Dermis lymphatic vessel endothelial cell (primary cell): ENCODE results near the gene TSHR. TPM values are rescaled to one million over a fixed set of nuclear protein-coding genes. Genes with fewer than 3 reads are reported as not detected.

Experiments used
- total RNA-seq: library from RNA; depleted of rRNA; stranded (reverse); fragments of >200 nt; gene quantifications from 2 replicates; pipeline ENCODE4 v1.2.1, GENCODE V29; 2014

Gene TSHR
- total RNA-seq, result not detected in 2 replicates

DNA sequence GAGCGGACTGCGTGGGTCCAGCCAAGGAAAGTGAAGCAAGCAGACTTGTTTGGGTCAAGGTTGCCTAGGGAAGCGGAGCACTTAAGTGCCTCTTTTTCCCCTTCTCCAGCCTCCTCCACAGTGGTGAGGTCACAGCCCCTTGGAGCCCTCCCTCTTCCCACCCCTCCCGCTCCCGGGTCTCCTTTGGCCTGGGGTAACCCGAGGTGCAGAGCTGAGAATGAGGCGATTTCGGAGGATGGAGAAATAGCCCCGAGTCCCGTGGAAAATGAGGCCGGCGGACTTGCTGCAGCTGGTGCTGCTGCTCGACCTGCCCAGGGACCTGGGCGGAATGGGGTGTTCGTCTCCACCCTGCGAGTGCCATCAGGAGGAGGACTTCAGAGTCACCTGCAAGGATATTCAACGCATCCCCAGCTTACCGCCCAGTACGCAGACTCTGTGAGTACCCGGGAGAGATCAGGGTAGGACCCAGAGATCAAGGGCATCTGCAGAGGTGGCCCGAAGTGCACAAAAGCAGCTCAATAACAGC is at the start of gene TSHR:
TSS of gene TSHR (plus strand) at position 206 of the 526 bp plus-strand sequence. CDS start at position 266, 60 bp downstream.

DNA sequence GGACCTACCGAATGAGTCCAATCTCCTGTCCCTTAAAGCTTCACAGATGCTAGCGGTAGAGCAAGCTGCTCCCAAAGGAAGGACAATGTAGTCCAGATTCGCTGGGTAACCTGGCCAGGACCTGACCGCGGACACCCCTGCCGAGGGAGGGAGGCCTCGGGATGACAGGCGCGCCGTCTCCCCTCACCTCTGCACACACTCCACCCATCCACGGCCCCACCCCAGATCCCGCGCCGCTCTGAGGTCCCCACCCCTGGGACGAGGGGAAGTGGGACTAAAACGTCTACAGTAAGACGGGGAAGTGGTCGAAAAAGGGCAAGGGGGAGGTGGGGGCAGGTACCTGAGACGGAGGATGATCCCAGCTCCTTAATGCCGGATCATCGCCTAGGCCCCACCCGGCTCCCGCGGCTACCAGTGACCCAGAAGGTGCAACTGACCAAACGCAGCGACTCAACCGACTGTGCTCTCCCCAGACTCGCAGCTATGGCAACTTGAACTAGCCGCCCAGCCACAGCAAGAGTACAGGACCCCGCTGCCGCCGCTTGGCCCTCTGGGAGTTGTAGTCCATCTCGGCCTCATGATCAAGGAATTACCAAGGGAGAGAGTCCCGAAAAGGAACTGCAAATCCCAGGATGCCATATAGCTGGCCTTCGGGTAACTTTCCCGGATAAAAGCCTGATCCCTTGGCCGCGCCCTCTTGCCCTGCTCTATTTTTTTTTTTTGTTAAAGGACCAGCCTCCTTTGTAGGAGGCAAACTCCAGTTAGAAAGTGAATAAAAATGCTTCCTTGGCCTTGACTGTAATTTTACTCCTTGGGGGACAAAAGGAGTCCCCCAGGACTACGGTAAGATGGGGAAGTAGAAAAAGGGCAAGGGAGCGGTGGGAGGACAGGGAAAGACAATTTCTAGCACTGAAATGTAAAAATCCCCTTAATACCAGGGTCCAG is 13.9 kb upstream of the TSHR start, which contains the start of gene CEP128:
TSS of gene CEP128 (minus strand) at position 498 of the 945 bp plus-strand sequence.

Other genes starting within 250 kb of the TSHR start
- 2.3 and 2.4 TPM in 2 replicates for gene CEP128, start 13.9 kb upstream of the TSHR start, total RNA-seq